K562 (cell line): ENCODE measurements around the gene LCP2. TPM values are rescaled to one million over a fixed set of nuclear protein-coding genes. Genes with fewer than 3 reads are reported as not detected.

Experiments
- ATAC-seq: fragments of 200-7000 bp; cut with Tn5 transposase; 3 replicates; pipeline ENCODE4 v1.9.1; 2020; ENCODE audit warnings: moderate library complexity
- BruUV-seq: library from RNA; stranded (reverse); fragments of 400-500 nt; replicated peaks from 2 replicates; lab custom pipeline; 2021; lab: Mats Ljungman, UMichigan
- CTCF ChIA-PET: fragments of 300-600 bp; formaldehyde crosslinking; extraction: SDS; loops from one replicate; lab custom pipeline; 2021; ENCODE audit warnings: low intra/inter-chr PET ratio; lab: Yijun Ruan, JAX
- POLR2A ChIA-PET: fragments of 300-600, 350-650 bp; sonication (Branson Sonifier 250); formaldehyde crosslinking; extraction: SDS; loops from one replicate; lab custom pipeline; 2021; ENCODE audit warnings: antibody characterized with exemption, inconsistent platforms; lab: Yijun Ruan, JAX
- DNase-seq, 4 experiments: peaks; one replicate each; pipeline versions ENCODE4 v3.0.0 to v3.0.0-alpha.2; 2011 to 2018; ENCODE audit warnings: low spot score in 3 of 4, mixed read lengths in 3 of 4; ENCODE audit errors: extremely low read depth in 1 of 4
- FAIRE-seq: peaks from 2 replicates; lab custom pipeline; 2011; peaks lifted over from hg19 to GRCh38; lab: Jason Lieb, UNC
- H2AFZ ChIP-seq: 2 replicates; pipeline ENCODE4 v1.6.0; 2011; ENCODE audit warnings: low read depth, low read length, control low read depth, inconsistent platforms
- H3K27ac ChIP-seq: fragments of 200-600 bp; 3 replicates; pipeline ENCODE4 v1.8.0; 2011; ENCODE audit warnings: low read depth, mild to moderate bottlenecking, control low read depth, inconsistent platforms, low read length, moderate library complexity, mixed read lengths; ENCODE audit errors: extremely low read depth
- H3K27me3 ChIP-seq, 2 experiments: fragments of 300-600 bp in 1 of 2; 2 replicates in 1 of 2; 3 replicates in 1 of 2; pipeline versions ENCODE4 v1.6.0 to v1.8.0; 2011; ENCODE audit warnings: inconsistent platforms in 2 of 2, low read length in 2 of 2, mild to moderate bottlenecking in 1 of 2, mixed read lengths in 1 of 2, moderate library complexity in 1 of 2; ENCODE audit not compliant: control insufficient read depth in 2 of 2, insufficient read depth in 2 of 2
- H3K36me3 ChIP-seq: fragments of 300-600 bp; 3 replicates; pipeline ENCODE4 v1.8.0; 2011; ENCODE audit warnings: mild to moderate bottlenecking, low read length, inconsistent platforms; ENCODE audit not compliant: control insufficient read depth, insufficient read depth
- H3K4me1 ChIP-seq, 2 experiments: fragments of 200-600 bp in 1 of 2; replicated peaks in 1 of 2; 2 replicates in 1 of 2; 3 replicates in 1 of 2; pipeline versions ENCODE4 v1.5.1 to v1.8.0; 2011; ENCODE audit warnings: inconsistent platforms in 2 of 2, low read length in 2 of 2, mild to moderate bottlenecking in 1 of 2, mixed read lengths in 1 of 2, moderate library complexity in 1 of 2; ENCODE audit not compliant: control insufficient read depth in 2 of 2, insufficient read depth in 2 of 2
- H3K4me2 ChIP-seq: 2 replicates; pipeline ENCODE4 v1.6.1; 2011; ENCODE audit warnings: low read length, control low read depth, inconsistent platforms, mixed read lengths; ENCODE audit not compliant: insufficient read depth
- H3K4me3 ChIP-seq: fragments of 200-600 bp; sonication (generic), shearing (Covaris generic); 2 replicates; pipeline ENCODE4 v1.5.1; 2016; ENCODE audit warnings: control low read depth, inconsistent platforms
- H3K79me2 ChIP-seq: fragments of 200-600 bp; 3 replicates; pipeline ENCODE4 v1.8.0; 2011; ENCODE audit warnings: low read length, inconsistent platforms; ENCODE audit not compliant: control insufficient read depth, insufficient read depth
- H3K9ac ChIP-seq, 2 experiments: 2 replicates each; pipeline versions ENCODE4 v1.6.0 to v1.6.1; 2011; ENCODE audit warnings: low read depth in 2 of 2, low read length in 2 of 2, control low read depth in 1 of 2, inconsistent platforms in 1 of 2, mild to moderate bottlenecking in 1 of 2, mixed read lengths in 1 of 2; ENCODE audit not compliant: insufficient read depth in 1 of 2
- H3K9me1 ChIP-seq: one replicate; pipeline ENCODE4 v1.6.0; 2011; ENCODE audit warnings: inconsistent platforms, mild to moderate bottlenecking, low read length, moderate library complexity; ENCODE audit not compliant: control insufficient read depth, insufficient read depth
- H3K9me3 ChIP-seq: replicated peaks from 2 replicates; pipeline ENCODE4 v1.5.1; 2011; ENCODE audit warnings: low read depth, low read length, inconsistent platforms; ENCODE audit not compliant: control insufficient read depth, insufficient read depth
- H4K20me1 ChIP-seq: replicated peaks from 2 replicates; pipeline ENCODE4 v1.6.1; 2011; ENCODE audit warnings: low read length, inconsistent platforms, mixed read lengths; ENCODE audit not compliant: control insufficient read depth, insufficient read depth
- HEY1 ChIP-seq: fragments of 250-450 bp; sonication (Bioruptor Pico); IDR thresholded peaks from 2 replicates; pipeline ENCODE4 v1.5.0; 2020; ENCODE audit warnings: mild to moderate bottlenecking, moderate library complexity, borderline replicate concordance
- WGBS: fragments of 100-300 bp; shearing (Covaris generic); methylation state at CpG from one replicate; pipeline ENCODE4 v1.1.6; 2016; ENCODE audit warnings: low coverage, mixed read lengths; ENCODE audit not compliant: insufficient coverage; ENCODE audit errors: missing lambda C conversion rate; 5-methylcytosine and 5-hydroxymethylcytosine counted together
- in situ Hi-C: fragments of 300-500 bp; cut with MboI; formaldehyde crosslinking; loops from 4 replicates; pipeline ENCODE4 v1.15.0; 2018; ENCODE audit warnings: inconsistent platforms, mixed read lengths
- intact Hi-C: fragments of 100-400 bp; cut with micrococcal nuclease; formaldehyde crosslinking; loops from 2 replicates; pipeline ENCODE4 v1.14.2; 2022
- polyA plus RNA-seq, 8 experiments: library from polyadenylated mRNA; depleted of rRNA in 4 of 8; stranded (reverse) in 5 of 8; unstranded in 3 of 8; fragments of >200 nt; fragmentation: Nextera tagmentation in 2 of 8; fragmentation: Illumina TruSeq in 1 of 8; extraction: Ambion mirVana in 2 of 8; extraction: Trizol in 1 of 8; gene quantifications; 2 replicates each; pipeline versions ENCODE4 v1.2.1 to v1.2.3, GENCODE V29; 2011 to 2014; ENCODE audit warnings: inconsistent platforms in 1 of 8, missing spikeins in 1 of 8
- total RNA-seq, 7 experiments: library from RNA; depleted of rRNA in 6 of 7; stranded (reverse); fragments of >200 nt in 6 of 7; fragmentation: Illumina TruSeq in 2 of 7; extraction: Trizol in 2 of 7; gene quantifications; 2 replicates each; pipeline versions ENCODE4 v1.2.1 to v1.2.3, GENCODE V29; 2011 to 2021; ENCODE audit warnings: low replicate concordance in 1 of 7
- TF ChIP-seq, protein P1 (sequence below): fragments of 250-450 bp; sonication (Bioruptor Pico); IDR thresholded peaks from 2 replicates; pipeline ENCODE4 v1.8.0; 2021; ENCODE audit warnings: moderate library complexity, mild to moderate bottlenecking, inconsistent platforms
- TF ChIP-seq, protein P2 (sequence below), 3 experiments: IDR thresholded peaks in 2 of 3; conservative IDR thresholded peaks in 1 of 3; 2 replicates each; pipeline ENCODE4 v1.5.1; 2011 to 2012; ENCODE audit warnings: low read length in 3 of 3, mild to moderate bottlenecking in 3 of 3, control low read depth in 2 of 3, improper control_type of control experiment in 1 of 3, inconsistent platforms in 1 of 3, low read depth in 1 of 3, mixed read lengths in 1 of 3, moderate library complexity in 1 of 3; ENCODE audit not compliant: insufficient read depth in 2 of 3

LCP2 gene
- total and polyA plus RNA-seq, 9 of the 15 experiments (the other 6 are each of a cell fraction or from before 2014, with no cell fraction given) = 4.0 to 31.3 (median 14.6) TPM

DNA sequence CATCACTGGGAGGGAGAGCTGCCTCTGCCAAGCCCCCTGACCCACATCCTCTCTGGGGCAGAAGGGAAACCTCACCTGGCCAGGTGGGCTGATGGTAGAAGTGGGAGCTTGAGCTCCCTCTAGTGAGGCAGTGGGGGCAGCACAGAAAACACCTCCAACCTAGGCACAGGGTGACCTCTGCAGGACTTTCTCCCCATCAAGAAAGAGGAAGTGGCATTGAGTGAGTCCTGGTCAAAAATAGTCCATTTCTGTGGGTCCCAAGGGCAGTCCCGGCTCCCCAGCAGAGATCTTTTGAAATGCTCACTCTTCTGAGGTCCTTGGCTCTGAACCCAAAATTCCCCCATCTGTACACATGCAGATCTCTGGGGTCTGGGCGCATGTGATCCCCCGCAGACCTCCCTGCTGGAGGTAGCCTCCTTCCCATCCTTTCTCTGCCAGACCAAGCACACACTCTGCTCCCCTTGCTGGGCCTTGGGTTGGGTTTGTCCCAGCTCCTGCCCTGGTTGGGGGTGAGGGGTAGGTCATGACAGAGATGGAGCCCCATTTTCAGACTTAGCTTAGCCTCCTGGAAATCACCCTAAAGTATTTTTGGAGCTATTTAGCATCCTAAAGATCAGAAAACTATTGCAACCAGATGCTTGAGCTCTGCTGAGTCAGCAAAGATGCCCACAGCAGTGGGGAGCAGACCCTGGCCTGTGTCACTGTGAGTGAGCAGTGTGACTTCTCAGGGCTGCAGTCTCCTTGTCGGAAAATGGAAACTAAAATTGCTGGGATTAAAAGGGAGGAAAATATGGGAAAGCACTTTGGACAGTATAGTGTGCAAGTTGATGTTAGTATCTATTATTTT lies 41.6 kb upstream of the LCP2 start (continued):
- TF ChIP-seq, protein P1, sequence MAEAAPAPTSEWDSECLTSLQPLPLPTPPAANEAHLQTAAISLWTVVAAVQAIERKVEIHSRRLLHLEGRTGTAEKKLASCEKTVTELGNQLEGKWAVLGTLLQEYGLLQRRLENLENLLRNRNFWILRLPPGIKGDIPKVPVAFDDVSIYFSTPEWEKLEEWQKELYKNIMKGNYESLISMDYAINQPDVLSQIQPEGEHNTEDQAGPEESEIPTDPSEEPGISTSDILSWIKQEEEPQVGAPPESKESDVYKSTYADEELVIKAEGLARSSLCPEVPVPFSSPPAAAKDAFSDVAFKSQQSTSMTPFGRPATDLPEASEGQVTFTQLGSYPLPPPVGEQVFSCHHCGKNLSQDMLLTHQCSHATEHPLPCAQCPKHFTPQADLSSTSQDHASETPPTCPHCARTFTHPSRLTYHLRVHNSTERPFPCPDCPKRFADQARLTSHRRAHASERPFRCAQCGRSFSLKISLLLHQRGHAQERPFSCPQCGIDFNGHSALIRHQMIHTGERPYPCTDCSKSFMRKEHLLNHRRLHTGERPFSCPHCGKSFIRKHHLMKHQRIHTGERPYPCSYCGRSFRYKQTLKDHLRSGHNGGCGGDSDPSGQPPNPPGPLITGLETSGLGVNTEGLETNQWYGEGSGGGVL (CRISPR knock-in tag) = no peak

DNA sequence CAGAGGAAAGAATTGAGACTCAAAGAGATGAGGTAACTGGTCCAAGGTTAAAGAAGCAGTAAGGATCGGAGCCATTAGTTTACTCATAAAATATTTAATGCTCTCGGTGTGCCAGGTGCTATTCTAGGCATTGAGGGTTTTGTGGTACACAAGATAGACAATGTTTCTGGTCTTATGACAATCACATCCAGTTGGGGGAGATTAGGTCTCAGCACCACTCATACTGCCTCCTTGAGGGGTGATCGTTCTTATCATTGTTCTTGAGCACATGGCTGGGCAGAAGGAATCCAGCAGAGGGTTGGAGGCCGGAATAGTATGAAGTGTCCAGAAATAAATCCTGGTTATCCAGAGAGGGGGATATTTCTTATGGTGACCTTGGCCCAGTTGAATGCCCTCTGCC lies 40.7 kb upstream of the LCP2 start:
- FAIRE-seq (no peak), ATAC-seq (no peak), DNase-seq (no peak)
- Histone ChIP-seq H3K9me3 (no peaks in the 10 kb centered on the region), H3K27ac (no peak overlapping the region), H3K27me3 (no peaks in the 10 kb centered on the region; a peak in 2 of 5 replicates), H3K9me1 (no peaks in the 10 kb centered on the region), H3K4me1 (peaks cover 0 to 17% of the 10 kb centered on the region in 2 experiments; a peak in 3 of 5 replicates), H3K9ac (no peak overlapping the region), H3K36me3 (no peaks in the 10 kb centered on the region), H3K4me3 (no peak overlapping the region), H4K20me1 (no peaks in the 10 kb centered on the region), H3K79me2 (no peaks in the 10 kb centered on the region), H2AFZ (0 out of 2 replicates have a peak overlapping the region, but pooled peaks have one; percentile 2), H3K4me2 (no peak overlapping the region)
- TF ChIP-seq, protein P2, sequence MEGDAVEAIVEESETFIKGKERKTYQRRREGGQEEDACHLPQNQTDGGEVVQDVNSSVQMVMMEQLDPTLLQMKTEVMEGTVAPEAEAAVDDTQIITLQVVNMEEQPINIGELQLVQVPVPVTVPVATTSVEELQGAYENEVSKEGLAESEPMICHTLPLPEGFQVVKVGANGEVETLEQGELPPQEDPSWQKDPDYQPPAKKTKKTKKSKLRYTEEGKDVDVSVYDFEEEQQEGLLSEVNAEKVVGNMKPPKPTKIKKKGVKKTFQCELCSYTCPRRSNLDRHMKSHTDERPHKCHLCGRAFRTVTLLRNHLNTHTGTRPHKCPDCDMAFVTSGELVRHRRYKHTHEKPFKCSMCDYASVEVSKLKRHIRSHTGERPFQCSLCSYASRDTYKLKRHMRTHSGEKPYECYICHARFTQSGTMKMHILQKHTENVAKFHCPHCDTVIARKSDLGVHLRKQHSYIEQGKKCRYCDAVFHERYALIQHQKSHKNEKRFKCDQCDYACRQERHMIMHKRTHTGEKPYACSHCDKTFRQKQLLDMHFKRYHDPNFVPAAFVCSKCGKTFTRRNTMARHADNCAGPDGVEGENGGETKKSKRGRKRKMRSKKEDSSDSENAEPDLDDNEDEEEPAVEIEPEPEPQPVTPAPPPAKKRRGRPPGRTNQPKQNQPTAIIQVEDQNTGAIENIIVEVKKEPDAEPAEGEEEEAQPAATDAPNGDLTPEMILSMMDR (IDR thresholded peaks at IDR 0.05 in 2 of 3, conservative IDR thresholded peaks at IDR 0.05 in 1 of 3; ENCODE audit: insufficient read depth in 2 of 3, low read depth in 1 of 3, low read length in 3 of 3) = peak in 1 of 3 experiments; percentile 14; a peak in 2 of 6 replicates
- TF ChIP-seq HEY1 (CRISPR knock-in tag) = no peak
- in situ Hi-C loops (loop anchor here (5.0 kb wide), 1 partner anchor 111 kb away; no protein-coding TSS in a partner anchor), intact Hi-C loops (loop anchor here (2.0 kb wide), 1 partner anchor 237 kb away; no protein-coding TSS in a partner anchor)
- POLR2A ChIA-PET = interaction anchor here (0.6 to 1.4 kb wide), 2 partner anchors 10 to 137 kb away, joined by 3 to 4 read pairs; no protein-coding TSS in a partner anchor
- 15% methylated on average over 4 of the region's 4 CpGs for WGBS
- CTCF ChIA-PET = interaction anchor here (1.7 to 2.6 kb wide), 4 partner anchors 64 to 236 kb away, joined by 4 to 58 read pairs (median 12); no protein-coding TSS in a partner anchor
- no TSS peak for BruUV-seq
